Liver (tissue), 9 donors: ENCODE data around the gene PALLD. TPM values are rescaled to one million over a fixed set of nuclear protein-coding genes. Genes with fewer than 3 reads are reported as not detected.

ENCODE experiments used
- DNase-seq: peaks from one replicate; pipeline ENCODE4 v3.0.0-alpha.2; 2017; ENCODE audit warnings: low spot score
- H3K27ac ChIP-seq, 2 donors: one replicate each; pipeline ENCODE4 v1.7.0; 2013; ENCODE audit warnings: inconsistent platforms in 2 of 2, low read length in 2 of 2, control low read depth in 1 of 2, low read depth in 1 of 2, mild to moderate bottlenecking in 1 of 2
- H3K27me3 ChIP-seq, 4 donors: one replicate each; pipeline versions ENCODE4 v1.6.1 to v1.7.0; 2013; ENCODE audit warnings: low read length in 3 of 4, inconsistent platforms in 1 of 4, mild to moderate bottlenecking in 1 of 4, moderate library complexity in 1 of 4; ENCODE audit not compliant: control insufficient read depth in 4 of 4, insufficient read depth in 4 of 4
- H3K36me3 ChIP-seq, 4 donors: one replicate each; pipeline versions ENCODE4 v1.6.1 to v1.7.0; 2013; ENCODE audit warnings: low read length in 3 of 4, mild to moderate bottlenecking in 3 of 4, low read depth in 1 of 4, moderate library complexity in 1 of 4; ENCODE audit not compliant: control insufficient read depth in 4 of 4, insufficient read depth in 3 of 4
- H3K4me1 ChIP-seq, 4 donors: one replicate each; pipeline versions ENCODE4 v1.6.1 to v1.7.0; 2013; ENCODE audit warnings: low read length in 3 of 4, mild to moderate bottlenecking in 3 of 4, moderate library complexity in 1 of 4; ENCODE audit not compliant: control insufficient read depth in 4 of 4, insufficient read depth in 4 of 4
- H3K4me3 ChIP-seq, 3 donors: one replicate each; pipeline versions ENCODE4 v1.6.1 to v1.7.0; 2013; ENCODE audit warnings: low read length in 3 of 3, control low read depth in 1 of 3, low read depth in 1 of 3, mild to moderate bottlenecking in 1 of 3
- H3K9ac ChIP-seq, 2 donors: one replicate each; pipeline ENCODE4 v1.7.0; 2013; ENCODE audit warnings: low read length in 2 of 2, mild to moderate bottlenecking in 2 of 2, moderate library complexity in 2 of 2, control low read depth in 1 of 2, low read depth in 1 of 2
- H3K9me3 ChIP-seq, 4 donors: one replicate each; pipeline versions ENCODE4 v1.6.1 to v1.7.0; 2013; ENCODE audit warnings: low read length in 3 of 4; ENCODE audit not compliant: control insufficient read depth in 4 of 4
- EGR1 ChIP-seq, 2 donors: IDR thresholded peaks; 2 replicates each; pipeline ENCODE4 v1.6.1; 2016 to 2018; ENCODE audit warnings: antibody characterized with exemption in 2 of 2, low read depth in 2 of 2
- FOXA2 ChIP-seq: IDR thresholded peaks from 2 replicates; pipeline ENCODE4 v1.6.1; 2016; ENCODE audit warnings: antibody characterized with exemption
- JUND ChIP-seq, 2 donors: IDR thresholded peaks; 2 replicates each; pipeline ENCODE4 v1.6.1; 2016; ENCODE audit warnings: antibody characterized with exemption in 2 of 2
- REST ChIP-seq: IDR thresholded peaks from 2 replicates; pipeline ENCODE4 v1.6.1; 2016; ENCODE audit warnings: antibody characterized with exemption, mild to moderate bottlenecking
- RXRA ChIP-seq, 2 donors: IDR thresholded peaks; 2 replicates each; pipeline ENCODE4 v1.6.1; 2017 to 2018; ENCODE audit warnings: antibody characterized with exemption in 2 of 2, mild to moderate bottlenecking in 1 of 2
- SP1 ChIP-seq: IDR thresholded peaks from 2 replicates; pipeline ENCODE4 v1.6.1; 2018; ENCODE audit warnings: antibody characterized with exemption, mild to moderate bottlenecking
- TAF1 ChIP-seq: conservative IDR thresholded peaks from 2 replicates; pipeline ENCODE4 v1.6.1; 2016; ENCODE audit warnings: antibody characterized with exemption, mild to moderate bottlenecking
- YY1 ChIP-seq: IDR thresholded peaks from 2 replicates; pipeline ENCODE4 v1.6.1; 2016; ENCODE audit warnings: antibody characterized with exemption, mild to moderate bottlenecking
- ZBTB33 ChIP-seq: IDR thresholded peaks from 2 replicates; pipeline ENCODE4 v1.6.1; 2016; ENCODE audit warnings: antibody characterized with exemption
- WGBS: extraction: QIAGEN DNeasy Blood & Tissue Kit; methylation state at CpG from one replicate; pipeline ENCODE4 v1.1.7; 2013; 5-methylcytosine and 5-hydroxymethylcytosine counted together
- polyA plus RNA-seq, 2 donors: library from polyadenylated mRNA; stranded (reverse) in 1 of 2; unstranded in 1 of 2; fragments of 200-250 nt in 1 of 2; fragments of >200 nt in 1 of 2; fragmentation: Nextera tagmentation in 1 of 2; extraction: Ambion mirVana in 1 of 2; gene quantifications; one replicate each; pipeline versions ENCODE4 v1.2.1 to v1.2.3, GENCODE V29; 2013 to 2015
- total RNA-seq, 2 donors: library from RNA; depleted of rRNA; stranded (reverse); fragments of >200 nt; gene quantifications; one replicate each; pipeline ENCODE4 v1.2.3, GENCODE V29; 2014
- TF ChIP-seq, protein P1 (sequence below): IDR thresholded peaks from 2 replicates; pipeline ENCODE4 v1.6.1; 2016; ENCODE audit warnings: antibody characterized with exemption
- TF ChIP-seq, protein P2 (sequence below): fragments of 150-350 bp; IDR thresholded peaks from 2 replicates; pipeline ENCODE4 v1.5.1; 2017; ENCODE audit warnings: improper control_type of control experiment, low read depth, low read length; ENCODE audit not compliant: missing input control
- donor health status: healthy.
- donor health status: healthy.
- donor health status: healthy.
- donor health status: healthy.
- donor health status: healthy.

The PALLD gene
- total and polyA plus RNA-seq, 4 donors, result 9.0 to 26.3 (median 14.7) TPM

DNA sequence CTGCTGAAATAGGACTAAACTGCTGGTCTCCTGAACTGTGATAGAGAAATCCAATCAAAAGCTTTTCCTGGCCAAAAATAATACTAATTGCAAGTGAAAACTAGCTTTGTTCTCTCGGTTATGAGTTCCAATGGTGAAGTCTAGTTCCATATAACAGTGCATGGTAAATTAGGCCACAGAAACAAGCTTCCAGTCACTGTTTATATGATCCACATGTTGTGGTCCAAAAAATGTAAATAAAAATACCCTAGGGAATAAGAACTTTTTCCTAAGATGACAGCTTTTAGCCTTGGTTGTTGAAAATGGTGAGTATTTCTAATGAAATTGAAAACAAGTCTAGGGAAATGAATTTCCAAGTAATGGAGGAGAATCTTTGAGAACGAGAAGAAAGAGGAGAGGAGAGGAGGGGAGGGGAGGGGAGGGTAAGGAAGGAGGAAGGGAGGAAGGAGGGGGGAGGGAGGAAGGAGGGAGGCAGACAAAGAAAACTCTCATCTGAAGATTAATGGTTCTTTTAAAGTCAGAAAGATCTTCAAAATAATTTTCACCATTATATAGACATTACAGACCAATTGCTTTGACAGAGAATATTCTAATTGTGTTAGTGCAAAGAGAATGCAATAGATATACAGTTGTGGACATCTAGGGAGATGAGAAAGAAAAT, 26.1 kb downstream of the PALLD start (continued):
- TF ChIP-seq REST, result no peak
- TF ChIP-seq, protein P1, sequence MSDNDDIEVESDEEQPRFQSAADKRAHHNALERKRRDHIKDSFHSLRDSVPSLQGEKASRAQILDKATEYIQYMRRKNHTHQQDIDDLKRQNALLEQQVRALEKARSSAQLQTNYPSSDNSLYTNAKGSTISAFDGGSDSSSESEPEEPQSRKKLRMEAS, result no peak

- H3K36me3 ChIP-seq, result no peaks in the 10 kb centered on the region
- TF ChIP-seq SP1, result no peak
- TF ChIP-seq JUND (IDR thresholded peaks at IDR 0.05), result no peak
- TF ChIP-seq, protein P2, sequence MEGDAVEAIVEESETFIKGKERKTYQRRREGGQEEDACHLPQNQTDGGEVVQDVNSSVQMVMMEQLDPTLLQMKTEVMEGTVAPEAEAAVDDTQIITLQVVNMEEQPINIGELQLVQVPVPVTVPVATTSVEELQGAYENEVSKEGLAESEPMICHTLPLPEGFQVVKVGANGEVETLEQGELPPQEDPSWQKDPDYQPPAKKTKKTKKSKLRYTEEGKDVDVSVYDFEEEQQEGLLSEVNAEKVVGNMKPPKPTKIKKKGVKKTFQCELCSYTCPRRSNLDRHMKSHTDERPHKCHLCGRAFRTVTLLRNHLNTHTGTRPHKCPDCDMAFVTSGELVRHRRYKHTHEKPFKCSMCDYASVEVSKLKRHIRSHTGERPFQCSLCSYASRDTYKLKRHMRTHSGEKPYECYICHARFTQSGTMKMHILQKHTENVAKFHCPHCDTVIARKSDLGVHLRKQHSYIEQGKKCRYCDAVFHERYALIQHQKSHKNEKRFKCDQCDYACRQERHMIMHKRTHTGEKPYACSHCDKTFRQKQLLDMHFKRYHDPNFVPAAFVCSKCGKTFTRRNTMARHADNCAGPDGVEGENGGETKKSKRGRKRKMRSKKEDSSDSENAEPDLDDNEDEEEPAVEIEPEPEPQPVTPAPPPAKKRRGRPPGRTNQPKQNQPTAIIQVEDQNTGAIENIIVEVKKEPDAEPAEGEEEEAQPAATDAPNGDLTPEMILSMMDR, result no peak
- no peak for TF ChIP-seq FOXA2
- TF ChIP-seq TAF1, result no peak
- no peak overlapping the region for H3K9ac ChIP-seq
- H3K4me3 ChIP-seq, result no peak overlapping the region
- H3K4me1 ChIP-seq, result no peaks in the 10 kb centered on the region
- H3K27ac ChIP-seq, result no peak overlapping the region
- DNase-seq, result no peak
- no peaks in the 10 kb centered on the region for H3K9me3 ChIP-seq
- no peaks in the 10 kb centered on the region for H3K27me3 ChIP-seq
These were observed 27.2 kb downstream of the PALLD start for GRCh38 chr4:168524006-168524405.

DNA sequence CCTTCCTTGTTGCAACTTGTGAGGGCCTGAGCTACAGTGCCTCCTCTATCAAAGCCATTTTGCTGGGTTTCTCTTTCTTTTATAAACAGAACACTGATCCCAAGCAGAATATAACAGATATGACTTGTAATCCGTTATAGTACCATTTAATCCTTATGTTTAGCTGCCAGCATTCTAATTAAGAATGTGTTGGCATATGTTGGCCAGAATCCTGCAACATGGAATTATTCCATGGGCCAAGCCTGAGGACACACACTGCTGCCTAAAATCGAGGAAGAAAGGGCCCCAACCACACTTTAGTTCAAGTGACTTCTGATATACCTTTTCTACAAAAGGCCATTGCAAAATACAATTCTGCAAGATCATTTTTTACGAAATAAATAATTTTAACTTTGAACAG, 28.0 kb downstream of the PALLD start:
- TF ChIP-seq REST (no peak), ZBTB33 (no peak), YY1 (no peak), RXRA (IDR thresholded peaks at IDR 0.05) (no peak), EGR1 (IDR thresholded peaks at IDR 0.05; ENCODE audit: low read depth in 2 of 2) (no peak), SP1 (no peak)
- TF ChIP-seq, protein P2, result no peak
- no peaks in the 10 kb centered on the region for H3K9me3 ChIP-seq
- H3K27me3 ChIP-seq, result no peaks in the 10 kb centered on the region
- no peak for DNase-seq
- H3K4me1 ChIP-seq, result no peaks in the 10 kb centered on the region
- WGBS, result 79% methylated on average over 3 of the region's 3 CpGs
- no peak overlapping the region for H3K4me3 ChIP-seq
- H3K9ac ChIP-seq, result no peak overlapping the region
- H3K36me3 ChIP-seq, result no peaks in the 10 kb centered on the region
- H3K27ac ChIP-seq, result no peak overlapping the region
